Pons (tissue), 1 donor: Measurements from ENCODE around the gene EWSR1.
A peak's percentile ranks its signal among the peaks of the same experiment; 100 is the strongest.
"Not testable (repeated sequence)": the region's sequence is repeated elsewhere in the genome, so short reads cannot be mapped to it uniquely, and the experiment has no call there.

Experiments
- DNase-seq: peaks from one replicate; pipeline ENCODE4 v3.0.0-alpha.2; 2016; ENCODE audit warnings: low spot score

EWSR1 gene, protein sequence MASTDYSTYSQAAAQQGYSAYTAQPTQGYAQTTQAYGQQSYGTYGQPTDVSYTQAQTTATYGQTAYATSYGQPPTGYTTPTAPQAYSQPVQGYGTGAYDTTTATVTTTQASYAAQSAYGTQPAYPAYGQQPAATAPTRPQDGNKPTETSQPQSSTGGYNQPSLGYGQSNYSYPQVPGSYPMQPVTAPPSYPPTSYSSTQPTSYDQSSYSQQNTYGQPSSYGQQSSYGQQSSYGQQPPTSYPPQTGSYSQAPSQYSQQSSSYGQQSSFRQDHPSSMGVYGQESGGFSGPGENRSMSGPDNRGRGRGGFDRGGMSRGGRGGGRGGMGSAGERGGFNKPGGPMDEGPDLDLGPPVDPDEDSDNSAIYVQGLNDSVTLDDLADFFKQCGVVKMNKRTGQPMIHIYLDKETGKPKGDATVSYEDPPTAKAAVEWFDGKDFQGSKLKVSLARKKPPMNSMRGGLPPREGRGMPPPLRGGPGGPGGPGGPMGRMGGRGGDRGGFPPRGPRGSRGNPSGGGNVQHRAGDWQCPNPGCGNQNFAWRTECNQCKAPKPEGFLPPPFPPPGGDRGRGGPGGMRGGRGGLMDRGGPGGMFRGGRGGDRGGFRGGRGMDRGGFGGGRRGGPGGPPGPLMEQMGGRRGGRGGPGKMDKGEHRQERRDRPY

DNA sequence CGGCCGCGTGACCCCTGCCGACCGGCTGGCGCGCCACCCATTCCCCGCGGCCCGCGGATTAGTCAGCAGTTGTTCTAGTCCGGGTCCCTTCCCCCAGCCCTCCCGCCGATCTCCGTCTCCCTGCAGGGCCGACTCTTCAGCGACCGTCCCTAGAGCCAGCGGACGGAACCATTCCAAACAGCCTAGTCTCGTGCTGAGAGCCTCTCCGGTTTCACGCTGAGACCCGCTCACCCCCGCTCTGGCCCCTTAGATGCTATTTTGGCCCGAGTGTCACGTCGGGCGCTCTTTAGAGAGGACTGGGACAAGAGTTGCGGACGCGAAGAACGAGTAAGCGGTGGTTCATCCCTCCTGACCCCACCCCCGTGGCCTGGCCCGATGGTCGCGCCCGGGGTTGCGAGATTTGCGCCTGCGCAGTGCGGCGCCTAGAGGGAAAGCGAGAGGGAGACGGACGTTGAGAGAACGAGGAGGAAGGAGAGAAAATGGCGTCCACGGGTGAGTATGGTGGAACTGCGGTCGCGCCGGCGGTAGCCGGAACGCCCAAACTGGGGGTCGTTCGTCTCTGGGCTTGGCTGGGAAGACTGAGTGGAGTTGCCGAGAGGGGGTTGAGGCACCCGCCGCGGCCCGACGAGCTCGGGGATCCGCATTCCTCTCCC is at the start of gene EWSR1, which contains the start of gene RHBDD3:
TSS of gene EWSR1 (plus strand) at position 411 of the 653 bp plus-strand sequence. CDS start at position 480, 69 bp downstream.
TSS of gene RHBDD3 (minus strand) at position 124 of the 653 bp plus-strand sequence. CDS start 2,355 bp downstream, outside the sequence.
- peak; percentile 95 for DNase-seq

DNA sequence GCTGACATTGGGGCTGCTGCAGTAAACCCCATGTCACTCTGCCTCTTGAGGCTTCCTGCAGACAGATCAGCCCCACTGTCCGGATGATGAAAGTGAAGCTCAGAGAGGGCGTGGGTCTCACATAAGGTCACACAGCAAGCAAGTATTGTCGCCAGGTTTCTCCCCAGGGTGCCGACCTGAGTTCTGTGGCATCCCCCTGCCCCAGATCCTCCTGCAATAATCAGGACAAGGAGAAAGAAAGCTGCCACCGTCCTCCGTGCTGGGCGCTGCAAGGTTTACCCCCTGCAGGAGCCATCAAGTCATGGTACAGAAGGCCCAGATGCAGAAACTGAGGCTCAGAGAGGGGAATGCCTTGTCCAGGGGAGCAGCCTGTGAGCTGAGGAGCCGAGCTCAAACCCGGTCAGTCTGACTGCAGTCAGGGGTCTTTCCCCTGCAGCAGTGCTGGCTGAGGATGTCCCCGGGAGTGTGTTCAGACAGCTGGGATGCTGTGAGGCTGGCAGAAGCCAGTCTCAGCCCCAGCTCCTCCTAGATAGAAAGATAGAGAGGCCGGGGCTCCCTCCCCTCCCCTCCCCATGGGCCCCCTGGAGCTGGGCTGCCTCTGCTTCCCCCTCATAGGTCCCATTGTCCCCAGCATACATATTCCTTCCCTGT is 49.2 kb upstream of the EWSR1 start:
- no peak for DNase-seq

DNA sequence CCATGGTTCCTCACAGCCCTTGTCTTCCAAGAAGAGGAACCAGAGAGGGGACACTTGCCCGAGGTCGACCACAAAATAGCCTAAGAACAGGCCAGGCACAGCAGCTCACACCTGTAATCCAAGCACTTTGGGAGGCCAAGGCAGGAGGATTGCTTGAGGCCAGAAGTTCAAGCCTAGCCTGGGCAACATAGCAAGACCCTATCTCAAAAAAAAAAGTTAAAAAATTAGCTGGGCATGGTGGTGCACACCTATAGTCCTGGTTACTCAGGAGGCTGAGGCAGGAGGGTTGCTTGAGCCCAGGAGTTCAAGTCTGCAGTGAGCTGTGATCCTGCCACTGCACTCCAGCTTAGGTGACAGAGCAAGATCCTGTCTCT is 48.7 kb upstream of the EWSR1 start:
- DNase-seq, result not testable (repeated sequence)

DNA sequence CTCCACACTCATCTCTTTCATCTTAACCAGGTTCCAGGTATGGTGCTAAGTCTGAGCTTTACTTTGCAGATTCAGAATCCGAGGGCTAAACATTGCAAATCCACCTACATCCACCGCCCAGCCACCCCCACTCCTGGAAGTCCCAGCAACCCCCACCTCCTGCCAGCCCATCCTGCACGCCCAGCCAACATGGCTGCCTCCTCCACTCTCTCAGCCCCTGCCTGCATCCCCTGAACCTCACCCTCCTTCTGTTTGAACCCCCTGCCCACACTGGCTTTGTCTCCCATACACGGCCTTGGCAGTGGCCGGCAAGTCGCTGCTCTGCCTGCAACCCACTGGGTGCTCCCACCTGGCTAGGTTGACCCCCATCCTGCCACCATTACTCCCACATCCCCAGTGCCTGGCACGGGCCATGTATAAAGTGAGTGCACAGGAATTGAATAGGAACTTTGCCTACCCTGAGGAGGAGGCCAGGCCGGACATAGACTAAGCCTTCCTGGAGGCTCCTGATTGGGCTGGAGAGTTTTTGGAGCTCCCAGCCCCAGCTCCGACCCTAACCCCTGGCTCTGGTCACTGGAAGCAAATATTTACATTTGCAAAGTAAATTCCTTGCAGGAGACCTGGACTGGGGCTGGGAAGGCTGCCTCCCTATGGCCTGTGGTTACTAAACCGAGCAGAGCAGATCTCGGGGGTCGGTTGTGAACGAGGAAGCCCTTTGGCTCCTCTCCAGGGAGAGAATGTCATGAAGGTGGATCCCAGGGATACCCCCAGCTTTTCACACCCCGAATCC is 48.0 kb upstream of the EWSR1 start:
- no peak for DNase-seq

DNA sequence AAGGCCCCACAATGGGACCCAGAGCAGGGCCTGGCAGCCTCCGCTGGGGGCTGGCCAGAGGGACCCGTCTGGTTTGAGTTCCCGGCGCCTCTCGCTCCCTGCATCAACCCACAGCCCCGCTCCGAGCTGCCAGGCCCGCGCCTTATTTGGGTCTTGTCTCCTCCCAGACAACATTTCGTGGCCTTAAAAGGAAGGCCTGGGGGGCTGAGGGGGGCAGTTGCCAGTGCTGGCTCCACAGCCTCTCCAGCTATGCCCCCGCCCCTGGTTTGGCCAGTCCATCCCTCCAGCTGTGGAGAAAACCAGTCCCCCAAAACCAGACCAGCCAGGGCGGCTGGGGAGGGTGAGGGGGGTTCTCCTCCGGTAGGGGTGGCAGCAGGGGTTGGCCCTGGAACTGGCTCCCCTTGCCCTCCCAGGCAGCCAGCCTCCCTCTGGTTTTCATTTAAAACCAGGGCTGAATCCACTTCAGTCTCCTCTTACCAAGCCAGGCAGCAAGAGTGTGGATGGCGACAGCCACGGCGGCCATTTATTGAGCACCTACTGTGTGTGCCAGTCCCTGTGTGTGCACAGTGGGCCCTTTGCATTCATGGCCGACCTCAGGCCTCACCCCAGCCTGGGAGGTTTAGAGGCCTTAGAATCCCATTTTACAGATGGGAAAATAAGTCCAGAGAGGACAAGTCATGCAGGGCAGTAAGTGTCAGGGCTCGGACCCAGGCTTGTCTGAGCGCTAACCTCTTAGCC is 43.8 kb upstream of the EWSR1 start:
- no peak for DNase-seq

DNA sequence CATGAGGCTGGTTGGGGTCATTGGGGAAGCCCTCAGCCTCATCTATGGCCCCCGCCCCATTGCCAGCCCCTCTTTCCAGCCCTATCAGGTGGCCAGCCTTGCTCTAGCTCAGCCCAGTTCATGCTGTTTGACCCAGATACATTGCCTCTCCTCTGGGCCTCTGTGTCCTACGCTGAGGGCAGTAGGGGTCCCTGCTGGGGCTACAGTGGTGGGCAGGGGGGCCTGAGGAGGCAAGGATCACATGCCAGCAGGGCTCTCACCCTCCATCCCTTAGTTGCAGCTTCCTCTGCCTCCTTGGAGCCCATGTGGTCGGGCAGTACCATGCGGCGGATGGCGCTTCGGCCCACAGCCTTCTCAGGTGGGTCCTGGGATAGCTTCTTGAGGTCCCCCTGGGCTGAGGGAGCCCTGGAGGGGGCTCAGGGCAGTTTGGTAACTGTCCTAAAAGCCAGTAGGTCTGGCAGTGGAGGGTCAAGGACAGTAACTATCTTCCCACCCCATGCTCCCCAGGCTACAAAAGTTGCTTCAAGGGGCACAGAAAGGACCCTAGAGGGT is 43.1 kb upstream of the EWSR1 start:
- DNase-seq, result no peak

DNA sequence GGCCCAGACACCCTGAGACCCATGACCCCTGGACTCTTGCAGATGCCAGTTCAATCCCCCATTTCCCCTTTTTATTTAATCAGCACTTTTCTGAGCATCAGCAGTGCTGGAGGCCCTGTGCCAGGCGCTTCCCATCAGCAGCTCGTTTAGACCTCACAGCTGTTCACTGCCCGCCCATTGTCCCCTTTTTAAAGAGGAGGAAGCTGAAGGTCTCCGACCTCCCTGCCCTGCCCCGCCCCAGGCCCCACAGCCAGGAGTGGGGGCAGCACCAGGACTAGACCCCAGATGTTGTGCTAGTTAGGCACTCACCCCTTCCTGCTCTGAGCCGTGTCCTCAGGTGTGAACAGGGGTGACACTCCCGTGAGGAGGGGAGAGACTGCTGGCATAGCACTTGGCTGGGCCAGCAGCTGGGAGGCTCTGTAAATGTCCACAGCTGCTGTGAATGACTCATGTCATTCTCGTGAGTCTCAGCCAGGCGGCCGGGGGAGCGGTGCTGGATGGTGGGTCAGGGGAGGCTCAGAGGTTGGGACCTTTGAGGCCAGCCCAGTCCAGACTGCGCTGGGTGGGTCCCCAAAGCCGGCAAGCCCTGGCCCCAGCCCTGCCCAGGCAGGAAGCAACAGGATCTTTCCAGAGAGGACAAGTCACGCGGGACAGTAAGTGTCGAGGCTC is 42.5 kb upstream of the EWSR1 start:
- DNase-seq, result no peak

DNA sequence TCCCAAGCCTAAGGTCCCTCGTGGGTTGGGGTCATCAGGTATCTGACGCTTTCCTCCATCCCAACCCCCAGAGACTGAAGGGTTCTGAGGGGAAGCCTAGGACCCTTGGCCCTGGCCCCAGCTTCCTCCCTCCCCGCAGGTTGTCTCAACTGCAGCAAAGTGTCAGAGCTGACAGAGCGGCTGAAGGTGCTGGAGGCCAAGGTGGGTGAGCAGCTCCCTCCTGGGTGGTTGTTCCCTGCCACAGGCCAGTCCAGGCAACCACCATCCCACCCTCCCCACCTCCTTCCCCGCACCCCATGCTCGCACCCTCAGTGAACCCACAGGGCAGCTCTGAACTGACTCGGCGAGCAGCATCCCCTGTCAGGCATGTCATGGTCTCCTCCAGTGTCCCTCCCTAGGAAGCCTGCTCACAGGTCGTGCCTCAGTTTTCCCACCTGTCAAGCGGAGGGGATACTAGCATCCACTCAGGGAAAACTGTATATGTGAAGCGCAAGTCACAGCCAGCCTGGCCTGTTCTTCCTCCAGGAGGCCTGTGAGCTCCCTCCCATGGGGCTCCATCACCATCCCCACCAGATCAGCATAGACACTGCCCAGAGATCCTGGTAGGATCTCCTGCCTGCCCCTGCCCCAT is 41.6 kb upstream of the EWSR1 start:
- DNase-seq, result no peak

DNA sequence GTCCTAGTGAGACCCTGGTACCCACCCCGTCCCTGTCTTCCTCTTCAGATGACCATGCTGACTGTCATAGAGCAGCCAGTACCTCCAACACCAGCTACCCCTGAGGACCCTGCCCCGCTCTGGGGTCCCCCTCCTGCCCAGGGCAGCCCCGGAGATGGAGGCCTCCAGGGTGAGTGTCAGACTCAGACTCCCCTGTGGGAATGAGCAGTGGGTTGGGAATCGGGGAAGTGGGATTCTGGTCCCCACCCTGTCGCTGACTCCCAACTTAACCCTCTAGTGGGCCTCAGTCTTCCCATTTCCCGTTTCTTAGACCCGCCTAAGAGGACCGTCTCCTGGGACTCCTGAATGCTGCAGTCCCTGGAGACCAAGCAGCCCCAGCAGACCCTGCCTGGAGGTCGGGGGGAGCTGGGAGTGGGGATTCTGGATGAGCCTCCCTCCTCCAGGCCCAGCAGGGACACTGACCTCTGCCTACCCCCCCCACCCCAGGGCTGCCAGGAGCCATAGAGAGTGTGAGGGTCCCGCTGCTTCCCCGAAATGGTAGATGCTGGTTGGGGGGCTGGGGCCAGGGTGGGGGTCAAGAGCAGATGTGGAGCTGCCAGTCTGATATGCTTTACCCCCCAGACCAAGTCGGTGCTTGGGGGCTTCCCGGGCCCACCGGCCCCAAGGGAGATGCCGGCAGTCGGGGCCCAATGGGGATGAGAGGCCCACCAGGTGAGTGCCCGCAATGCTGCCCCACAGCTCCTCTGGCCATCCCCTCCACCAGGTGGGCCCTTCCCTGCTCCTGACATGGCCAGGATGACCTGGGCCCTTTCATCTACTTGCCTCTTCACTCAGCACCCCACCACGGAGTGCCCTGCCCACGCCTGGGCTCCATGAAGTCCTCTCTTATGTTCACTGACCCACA is 36.8 kb upstream of the EWSR1 start:
- DNase-seq, result no peak

DNA sequence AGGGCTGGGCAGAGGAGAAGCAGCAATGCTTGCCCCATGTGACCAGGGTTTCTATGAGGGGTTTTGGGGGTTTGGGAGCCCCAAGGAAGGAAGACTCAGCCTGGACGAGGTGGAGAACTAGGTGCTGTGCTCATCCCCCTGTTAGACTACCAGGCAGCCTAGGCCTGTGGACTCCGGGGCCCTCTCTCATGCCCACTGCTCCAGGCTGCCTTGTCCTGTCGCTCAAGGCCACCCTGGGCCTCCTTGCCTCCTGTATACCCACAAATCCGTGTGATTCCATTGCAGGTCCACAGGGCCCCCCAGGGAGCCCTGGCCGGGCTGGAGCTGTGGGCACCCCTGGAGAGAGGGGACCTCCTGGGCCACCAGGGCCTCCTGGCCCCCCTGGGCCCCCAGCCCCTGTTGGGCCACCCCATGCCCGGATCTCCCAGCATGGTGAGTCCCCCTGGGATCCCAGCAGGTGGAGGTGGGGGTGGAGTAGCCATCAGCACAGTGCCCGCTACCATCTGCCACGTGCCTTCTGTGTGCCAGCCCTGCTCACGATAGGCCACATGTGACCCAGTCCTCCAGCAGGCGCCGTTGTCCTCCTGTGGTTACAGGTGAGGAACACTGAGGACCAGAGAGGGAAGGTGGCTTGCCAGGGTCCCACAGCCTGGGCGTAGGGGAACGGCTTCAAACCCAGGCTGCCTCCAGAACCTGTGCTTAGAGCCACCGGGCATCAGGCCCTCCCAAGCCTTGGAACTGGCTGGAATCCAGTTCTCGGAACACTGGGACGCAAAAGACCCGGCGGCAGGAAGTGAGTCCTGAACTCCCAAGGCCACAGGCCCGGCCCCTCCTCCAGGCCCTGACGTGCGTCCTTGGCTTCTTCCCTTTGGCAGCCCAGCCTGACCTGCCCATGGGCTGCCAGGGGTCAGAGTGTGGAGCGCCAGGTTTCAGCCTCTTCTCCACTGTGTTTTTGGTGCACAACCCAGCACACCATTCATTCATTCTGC is 35.8 kb upstream of the EWSR1 start:
- DNase-seq, result no peak

DNA sequence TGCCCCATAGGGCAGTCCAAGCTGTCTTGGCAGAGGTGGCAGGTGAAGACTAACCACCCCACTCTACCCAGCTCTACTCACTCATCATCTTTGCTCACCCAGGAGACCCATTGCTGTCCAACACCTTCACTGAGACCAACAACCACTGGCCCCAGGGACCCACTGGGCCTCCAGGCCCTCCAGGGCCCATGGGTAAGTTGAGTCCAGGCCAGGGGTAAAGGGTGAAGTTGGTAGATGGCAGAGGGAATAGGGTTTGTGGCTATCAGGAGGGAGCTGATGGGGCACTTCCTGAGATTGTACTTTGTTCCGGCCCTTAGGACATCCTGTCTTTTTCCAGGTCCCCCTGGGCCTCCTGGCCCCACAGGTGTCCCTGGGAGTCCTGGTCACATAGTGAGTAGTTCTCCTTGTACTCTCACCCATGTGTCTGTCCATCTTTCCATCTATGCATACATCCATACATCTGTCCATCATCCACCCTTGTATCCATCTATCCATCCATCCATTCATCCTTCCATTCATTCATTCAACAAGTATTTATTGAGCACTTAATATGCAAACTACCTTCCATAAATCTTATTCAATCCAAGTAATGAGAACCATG is 34.7 kb upstream of the EWSR1 start:
- no peak for DNase-seq

DNA sequence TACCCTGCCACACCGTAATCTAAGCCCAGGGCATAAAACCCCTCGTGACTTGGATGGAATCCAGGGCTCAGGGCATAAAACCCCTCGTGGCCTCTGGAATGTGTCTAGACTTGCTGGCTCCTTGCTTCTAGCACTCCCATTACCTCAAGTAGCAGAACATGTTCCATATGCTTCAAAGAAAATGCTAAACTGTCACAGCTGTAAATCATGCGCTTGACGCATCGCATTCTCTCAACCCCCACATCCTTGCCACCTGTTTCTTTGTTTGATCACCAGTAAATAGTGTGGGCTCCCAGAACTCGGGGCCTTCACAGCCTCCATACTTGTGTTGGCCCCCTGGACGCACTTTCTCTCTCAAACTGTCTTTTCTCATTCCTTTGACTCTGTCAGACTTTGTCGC is 27.6 kb upstream of the EWSR1 start:
- DNase-seq, result not testable (repeated sequence)

DNA sequence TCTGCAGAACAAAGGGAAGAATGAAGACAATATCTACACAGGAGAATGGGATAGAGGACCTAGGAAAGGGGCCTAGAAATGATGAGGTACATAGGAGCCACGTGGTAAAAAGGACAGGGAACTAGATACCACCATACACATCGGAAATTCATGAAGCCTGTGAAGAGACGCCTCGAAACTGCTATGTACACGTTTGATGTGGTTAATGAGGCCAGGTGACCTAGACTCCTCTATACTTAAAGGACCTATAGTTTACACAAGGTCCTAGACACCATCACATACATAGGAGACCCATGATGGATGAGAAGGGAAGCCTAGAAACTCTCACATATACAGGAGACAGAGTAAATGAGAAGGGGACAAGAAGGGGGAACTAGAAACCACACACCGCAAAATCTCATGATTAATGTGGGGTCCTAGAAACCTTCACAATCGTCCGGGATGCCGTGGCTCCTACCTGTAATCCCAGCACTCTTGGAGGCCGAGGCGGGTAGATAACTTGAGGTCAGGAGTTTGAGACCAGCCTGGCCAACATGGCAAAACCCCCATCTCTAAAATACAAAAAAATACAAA is 24.1 kb upstream of the EWSR1 start:
- no peak for DNase-seq

DNA sequence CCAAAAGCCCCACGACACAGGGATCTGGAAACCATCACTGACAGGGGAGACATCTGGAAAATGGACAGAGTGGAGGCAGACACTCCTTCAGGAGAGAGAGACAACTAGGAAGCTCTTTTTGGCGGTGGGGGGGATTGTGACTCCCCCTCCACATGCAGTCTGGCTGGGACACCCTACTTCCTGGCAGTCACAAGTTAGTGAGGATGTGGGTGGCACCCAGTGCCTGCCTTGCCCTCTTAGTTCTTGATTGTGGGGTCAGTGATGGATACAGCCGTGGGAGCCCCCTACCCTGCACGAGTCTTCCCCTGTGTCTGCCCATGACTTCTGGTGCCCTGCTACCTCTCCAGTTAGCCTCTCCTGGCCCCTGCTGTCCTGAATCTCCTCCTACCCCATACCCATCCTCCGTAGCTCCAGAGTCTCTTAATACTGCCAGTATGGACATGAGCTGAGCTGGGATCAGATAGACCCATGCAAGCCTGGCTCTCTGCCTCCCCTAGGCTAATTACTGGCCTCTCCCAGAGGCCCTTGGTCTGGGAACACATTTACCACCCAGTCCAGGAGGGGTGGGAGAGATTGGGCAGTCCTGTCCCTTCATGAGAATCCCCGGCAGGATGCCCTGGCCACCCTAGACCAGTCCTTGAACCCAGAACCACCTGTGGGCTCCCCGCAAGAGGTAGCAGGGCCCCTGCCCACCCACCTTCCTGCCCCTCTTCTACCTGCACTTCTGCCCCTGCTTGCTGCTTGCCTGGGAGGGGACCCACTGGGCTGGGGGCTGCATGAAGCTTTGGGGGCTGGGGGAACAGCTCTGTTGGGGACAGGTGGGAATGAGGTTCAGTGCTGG is 23.1 kb upstream of the EWSR1 start:
- no peak for DNase-seq

DNA sequence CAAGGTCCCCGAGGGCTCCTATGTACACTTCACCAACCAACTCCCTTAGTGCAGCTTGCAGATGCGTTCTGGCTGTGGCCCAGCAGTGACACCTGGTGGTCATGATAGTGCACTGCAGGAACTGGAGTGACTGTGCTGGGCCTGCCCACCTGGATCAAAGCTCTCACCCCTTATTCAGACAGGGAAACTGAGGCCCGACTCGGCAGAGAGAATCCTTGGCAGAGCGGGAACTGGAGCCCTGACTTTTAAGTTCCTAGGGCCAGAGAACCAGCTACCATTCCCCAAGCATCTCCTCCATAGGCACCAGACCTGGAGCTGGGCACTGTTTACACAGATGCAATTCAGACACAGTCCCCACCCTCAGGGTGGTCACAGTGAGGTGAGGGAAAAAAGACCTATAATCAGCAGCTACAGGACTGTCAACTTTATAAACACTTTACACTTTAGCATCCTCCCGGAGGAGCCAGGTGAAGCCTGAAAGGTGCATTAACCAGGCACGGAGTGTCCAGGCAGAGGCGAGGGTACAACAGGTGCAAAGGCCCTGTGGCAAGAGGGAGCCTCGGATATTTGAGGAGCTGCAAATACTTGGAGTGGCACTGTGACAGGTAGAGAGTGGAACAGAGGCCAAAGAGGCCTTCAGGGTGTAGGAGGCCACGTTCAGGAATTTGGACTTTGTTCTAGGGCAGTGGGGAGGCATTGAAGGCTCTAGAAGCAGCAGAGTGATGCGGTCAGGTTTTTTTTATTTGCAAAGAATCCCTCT is 22.3 kb upstream of the EWSR1 start:
- DNase-seq, result peak; percentile 48
